Measurements from ENCODE around the gene NOXO1. TPM values are rescaled to one million over a fixed set of nuclear protein-coding genes. Genes with fewer than 3 reads are reported as not detected.

NOXO1 gene, protein sequence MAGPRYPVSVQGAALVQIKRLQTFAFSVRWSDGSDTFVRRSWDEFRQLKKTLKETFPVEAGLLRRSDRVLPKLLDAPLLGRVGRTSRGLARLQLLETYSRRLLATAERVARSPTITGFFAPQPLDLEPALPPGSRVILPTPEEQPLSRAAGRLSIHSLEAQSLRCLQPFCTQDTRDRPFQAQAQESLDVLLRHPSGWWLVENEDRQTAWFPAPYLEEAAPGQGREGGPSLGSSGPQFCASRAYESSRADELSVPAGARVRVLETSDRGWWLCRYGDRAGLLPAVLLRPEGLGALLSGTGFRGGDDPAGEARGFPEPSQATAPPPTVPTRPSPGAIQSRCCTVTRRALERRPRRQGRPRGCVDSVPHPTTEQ
- under 1 TPM in 1 of 4 donors, not detected in 3; 0.52 TPM for total RNA-seq

DNA sequence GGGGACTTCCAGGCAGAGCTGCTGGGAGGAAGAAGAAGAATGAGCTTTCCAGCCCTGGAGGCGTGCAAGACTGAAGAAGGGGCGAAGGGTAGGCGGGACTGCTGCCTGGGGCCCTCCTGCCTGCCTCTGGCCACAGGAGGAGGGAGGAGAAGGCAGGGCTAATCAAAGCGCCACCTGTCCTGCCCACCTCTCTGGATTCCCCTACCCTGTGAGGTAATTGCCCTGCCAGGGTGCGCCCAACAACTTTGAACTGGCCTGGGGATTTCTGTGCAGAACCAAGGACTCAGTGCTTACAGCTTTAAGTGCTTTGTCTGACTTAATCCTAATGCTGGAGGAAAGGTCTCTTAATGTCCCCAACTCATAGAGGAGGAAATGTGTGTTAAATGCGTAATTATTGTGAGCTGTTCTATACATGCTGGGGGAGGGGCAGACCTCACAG, at the start of gene NOXO1:
Gene NOXO1 (minus strand): TSS at position 72 of the 439 bp plus-strand sequence. CDS start 290 bp downstream, outside the sequence.
- H3K27ac ChIP-seq (replicated peaks in 1 of 4) = no peak within 1 kb of the TSS
- intact Hi-C loops (cut with DNase I) = no loop called here
- no peaks in the 10 kb centered on the region for H3K9me3 ChIP-seq
- 56% methylated on average over 2 of the region's 6 CpGs for WGBS
- peaks cover 35 to 43% (median 38%) of the 10 kb centered on the region in 4 donors for H3K36me3 ChIP-seq
- TF ChIP-seq POLR2A (IDR thresholded peaks at IDR 0.05; ENCODE audit: low read depth) = no peak
- H3K4me3 ChIP-seq = no peak within 1 kb of the TSS
- no peak for DNase-seq (ENCODE audit: extremely low spot score)
- peaks cover 37 to 59% (median 46%) of the 10 kb centered on the region in 4 donors for H3K4me1 ChIP-seq
- peaks cover 0 to 68% (median 44%) of the 10 kb centered on the region in 4 donors for H3K27me3 ChIP-seq

- H3K9me3 ChIP-seq = no peaks in the 10 kb centered on the region
- H3K36me3 ChIP-seq = peaks cover 0 to 37% (median 18%) of the 10 kb centered on the region in 4 donors
- 81% methylated on average over 9 of the region's 11 CpGs for WGBS
- DNase-seq (ENCODE audit: extremely low spot score) = no peak
- H3K27me3 ChIP-seq = no peaks in the 10 kb centered on the region
- H3K27ac ChIP-seq (replicated peaks in 1 of 4) = peak overlapping the region; percentile 29 to 92 (median 86)
- peak overlapping the region; percentile 78 to 87 (median 80) for H3K4me3 ChIP-seq
- peaks cover 40 to 85% (median 81%) of the 10 kb centered on the region in 4 donors for H3K4me1 ChIP-seq
- intact Hi-C loops (cut with DNase I) = no loop called here
- TF ChIP-seq, protein P1, sequence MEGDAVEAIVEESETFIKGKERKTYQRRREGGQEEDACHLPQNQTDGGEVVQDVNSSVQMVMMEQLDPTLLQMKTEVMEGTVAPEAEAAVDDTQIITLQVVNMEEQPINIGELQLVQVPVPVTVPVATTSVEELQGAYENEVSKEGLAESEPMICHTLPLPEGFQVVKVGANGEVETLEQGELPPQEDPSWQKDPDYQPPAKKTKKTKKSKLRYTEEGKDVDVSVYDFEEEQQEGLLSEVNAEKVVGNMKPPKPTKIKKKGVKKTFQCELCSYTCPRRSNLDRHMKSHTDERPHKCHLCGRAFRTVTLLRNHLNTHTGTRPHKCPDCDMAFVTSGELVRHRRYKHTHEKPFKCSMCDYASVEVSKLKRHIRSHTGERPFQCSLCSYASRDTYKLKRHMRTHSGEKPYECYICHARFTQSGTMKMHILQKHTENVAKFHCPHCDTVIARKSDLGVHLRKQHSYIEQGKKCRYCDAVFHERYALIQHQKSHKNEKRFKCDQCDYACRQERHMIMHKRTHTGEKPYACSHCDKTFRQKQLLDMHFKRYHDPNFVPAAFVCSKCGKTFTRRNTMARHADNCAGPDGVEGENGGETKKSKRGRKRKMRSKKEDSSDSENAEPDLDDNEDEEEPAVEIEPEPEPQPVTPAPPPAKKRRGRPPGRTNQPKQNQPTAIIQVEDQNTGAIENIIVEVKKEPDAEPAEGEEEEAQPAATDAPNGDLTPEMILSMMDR (IDR thresholded peaks at IDR 0.05) = no peak
- TF ChIP-seq EP300 (IDR thresholded peaks at IDR 0.05) (no peak), POLR2A (IDR thresholded peaks at IDR 0.05; ENCODE audit: low read depth) (no peak), POLR2AphosphoS5 (IDR thresholded peaks at IDR 0.05) (no peak)
Measured at GRCh38 chr16:2030036-2030435, 48.8 kb upstream of the NOXO1 start.

- H3K9me3 ChIP-seq = no peaks in the 10 kb centered on the region
- TF ChIP-seq, protein P1 (IDR thresholded peaks at IDR 0.05) = no peak
- TF ChIP-seq POLR2AphosphoS5 (IDR thresholded peaks at IDR 0.05) (no peak), EP300 (IDR thresholded peaks at IDR 0.05) (no peak), POLR2A (IDR thresholded peaks at IDR 0.05; ENCODE audit: low read depth) (no peak)
- peaks cover 42 to 81% (median 79%) of the 10 kb centered on the region in 4 donors for H3K4me1 ChIP-seq
- no peaks in the 10 kb centered on the region for H3K27me3 ChIP-seq
- WGBS = no CpG with 5 or more reads among the region's 22 CpGs
- no peak for DNase-seq (ENCODE audit: extremely low spot score)
- H3K4me3 ChIP-seq = peak overlapping the region; percentile 78 to 87 (median 80)
- intact Hi-C loops (cut with DNase I) = no loop called here
- H3K36me3 ChIP-seq = peaks cover 0 to 32% (median 18%) of the 10 kb centered on the region in 4 donors
- peak overlapping the region in 3 of 4 donors; percentile 26 to 83 (median 29) for H3K27ac ChIP-seq (replicated peaks in 1 of 4)
Measured at GRCh38 chr16:2029350-2029749, 48.1 kb upstream of the NOXO1 start.

GRCh38 chr16:2028620-2029220, 47.5 kb upstream of the NOXO1 start:
- peaks cover 0 to 28% (median 18%) of the 10 kb centered on the region in 4 donors for H3K36me3 ChIP-seq
- intact Hi-C loops (cut with DNase I) = no loop called here
- H3K27me3 ChIP-seq = no peaks in the 10 kb centered on the region
- TF ChIP-seq POLR2A (IDR thresholded peaks at IDR 0.05; ENCODE audit: low read depth) = no peak
- TF ChIP-seq EP300 (IDR thresholded peaks at IDR 0.05) = no peak
- TF ChIP-seq POLR2AphosphoS5 (IDR thresholded peaks at IDR 0.05) = no peak
- peak overlapping the region; percentile 78 to 87 (median 80) for H3K4me3 ChIP-seq
- 69% methylated on average over 8 of the region's 18 CpGs for WGBS
- H3K4me1 ChIP-seq = peaks cover 43 to 82% (median 79%) of the 10 kb centered on the region in 4 donors
- DNase-seq (ENCODE audit: extremely low spot score) = no peak
- H3K9me3 ChIP-seq = no peaks in the 10 kb centered on the region
- peak overlapping the region in 2 of 4 donors; percentile 17 to 75 for H3K27ac ChIP-seq (replicated peaks in 1 of 4)

GRCh38 chr16:2028146-2028545, 46.9 kb upstream of the NOXO1 start:
- intact Hi-C loops (cut with DNase I) = no loop called here
- Histone ChIP-seq H3K9me3 (no peaks in the 10 kb centered on the region), H3K36me3 (peaks cover 0 to 23% (median 18%) of the 10 kb centered on the region in 4 donors), H3K4me1 (peaks cover 46 to 82% (median 79%) of the 10 kb centered on the region in 4 donors), H3K27me3 (no peaks in the 10 kb centered on the region), H3K4me3 (peak overlapping the region; percentile 78 to 87 (median 80)), H3K27ac (replicated peaks in 1 of 4) (peak overlapping the region; percentile 1 to 75 (median 24))
- DNase-seq (ENCODE audit: extremely low spot score) = no peak
- no peak for TF ChIP-seq EP300 (IDR thresholded peaks at IDR 0.05)
- TF ChIP-seq POLR2AphosphoS5 (IDR thresholded peaks at IDR 0.05) = no peak
- TF ChIP-seq POLR2A (IDR thresholded peaks at IDR 0.05; ENCODE audit: low read depth) = no peak
- TF ChIP-seq, protein P1 (IDR thresholded peaks at IDR 0.05) = no peak
- 60% methylated on average over 1 of the region's 3 CpGs for WGBS

Measured in esophagus muscularis mucosa (tissue), 4 donors.